Esophagus muscularis mucosa (tissue), 4 donors: ENCODE results near the gene ADAM22. TPM values are rescaled to one million over a fixed set of nuclear protein-coding genes. Genes with fewer than 3 reads are reported as not detected.

Experiments
- DNase-seq: peaks from one replicate; pipeline ENCODE4 v3.0.0-alpha.2; 2017; ENCODE audit errors: extremely low spot score
- H3K27ac ChIP-seq, 4 donors: fragments of 200-600 bp; sonication (generic); replicated peaks in 1 of 4; 1 replicate in 3 of 4; 2 replicates in 1 of 4; pipeline ENCODE4 v1.5.1; 2016 to 2019; ENCODE audit warnings: mild to moderate bottlenecking in 1 of 4
- H3K27me3 ChIP-seq, 4 donors: fragments of 200-600 bp; sonication (generic); one replicate each; pipeline versions ENCODE4 v1.5.1 to v1.6.0; 2016 to 2019
- H3K36me3 ChIP-seq, 4 donors: fragments of 200-600 bp; sonication (generic); one replicate each; pipeline ENCODE4 v1.5.1; 2016 to 2019
- H3K4me1 ChIP-seq, 4 donors: fragments of 200-600 bp; sonication (generic); one replicate each; pipeline ENCODE4 v1.5.1; 2016 to 2019
- H3K4me3 ChIP-seq, 4 donors: fragments of 200-600 bp; sonication (generic); 1 replicate in 2 of 4; 2 replicates in 2 of 4; pipeline ENCODE4 v1.5.1; 2016 to 2019; ENCODE audit warnings: mild to moderate bottlenecking in 4 of 4, moderate library complexity in 1 of 4
- H3K9me3 ChIP-seq, 4 donors: fragments of 200-600 bp; sonication (generic); 1 replicate in 3 of 4; 2 replicates in 1 of 4; pipeline ENCODE4 v1.5.1; 2016 to 2019
- EP300 ChIP-seq: sonication (generic); formaldehyde crosslinking; IDR thresholded peaks from one replicate; pipeline ENCODE4 v1.6.1; 2017; ENCODE audit warnings: antibody characterized with exemption
- POLR2A ChIP-seq: fragments of 450-650 bp; IDR thresholded peaks from one replicate; pipeline ENCODE4 v1.6.1; 2017; ENCODE audit warnings: antibody characterized with exemption, moderate library complexity, mild to moderate bottlenecking, low read depth
- POLR2AphosphoS5 ChIP-seq, 2 donors: sonication (generic); formaldehyde crosslinking; IDR thresholded peaks; one replicate each; pipeline ENCODE4 v1.6.1; 2017; ENCODE audit warnings: antibody characterized with exemption in 2 of 2
- WGBS: methylation state at CpG from one replicate; pipeline ENCODE4 v1.1.5; 2018; 5-methylcytosine and 5-hydroxymethylcytosine counted together
- intact Hi-C: fragments of 100-400 bp; cut with DNase I; formaldehyde crosslinking; loops from one replicate; pipeline ENCODE4 v1.15.1; 2023
- total RNA-seq, 4 donors: library from RNA; depleted of rRNA; stranded (reverse); fragments of >200 nt; gene quantifications; one replicate each; pipeline versions ENCODE4 v1.1.0 to v1.2.1, GENCODE V29; 2016
- TF ChIP-seq, protein P1 (sequence below), 3 experiments: fragments of 200-600 bp in 2 of 3; fragments of 450-650 bp in 1 of 3; sonication (generic) in 2 of 3; IDR thresholded peaks; one replicate each; pipeline ENCODE4 v1.5.1; 2017 to 2019; ENCODE audit warnings: antibody characterized with exemption in 3 of 3, mild to moderate bottlenecking in 2 of 3, moderate library complexity in 1 of 3

The ADAM22 gene
- total RNA-seq, 4 donors from 2014 or later: 1.0 to 3.3 (median 1.9) TPM

DNA sequence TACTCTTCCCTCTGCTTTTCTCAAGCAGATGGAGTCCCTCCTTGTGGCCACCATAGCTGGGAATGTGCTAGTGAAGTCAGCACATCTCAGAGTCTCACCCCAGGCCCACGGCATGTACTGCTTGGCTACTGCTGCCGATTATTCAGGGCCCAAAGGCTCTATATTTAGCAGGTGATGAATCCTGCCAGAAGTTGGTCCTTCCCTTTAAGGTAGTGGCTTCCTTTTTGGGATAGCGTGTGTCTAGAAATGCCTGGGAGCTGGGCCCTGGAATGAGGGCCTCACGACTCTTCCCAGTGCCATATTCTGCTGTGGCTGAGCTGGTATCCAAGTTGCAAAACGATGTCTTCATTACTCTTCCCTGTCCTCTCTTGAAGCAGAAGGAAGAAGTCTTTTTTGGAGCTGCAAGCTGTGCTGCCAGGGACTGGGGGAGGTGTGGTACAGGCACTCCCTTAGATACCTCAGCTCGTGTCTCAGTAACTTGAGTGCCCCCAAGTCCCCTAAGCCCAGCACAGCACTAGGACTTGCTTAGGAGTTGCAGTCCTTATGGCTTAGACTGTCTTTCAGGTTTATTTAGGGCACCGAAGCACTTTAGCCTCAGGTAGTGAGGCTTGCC is 100.1 kb downstream of the ADAM22 start:
- H3K36me3 ChIP-seq: no peaks in the 10 kb centered on the region
- H3K4me1 ChIP-seq: no peaks in the 10 kb centered on the region
- H3K27ac ChIP-seq: no peak overlapping the region
- H3K9me3 ChIP-seq: peaks cover 0 to 25% (median 19%) of the 10 kb centered on the region in 4 donors
- WGBS: 89% methylated on average over 7 of the region's 7 CpGs
- intact Hi-C loops: no loop called here
- peak; percentile 34 for DNase-seq
- H3K27me3 ChIP-seq: no peaks in the 10 kb centered on the region
- H3K4me3 ChIP-seq: no peak overlapping the region
- TF ChIP-seq POLR2AphosphoS5 (IDR thresholded peaks at IDR 0.05) (no peak), EP300 (no peak), POLR2A (no peak)
- TF ChIP-seq, protein P1, sequence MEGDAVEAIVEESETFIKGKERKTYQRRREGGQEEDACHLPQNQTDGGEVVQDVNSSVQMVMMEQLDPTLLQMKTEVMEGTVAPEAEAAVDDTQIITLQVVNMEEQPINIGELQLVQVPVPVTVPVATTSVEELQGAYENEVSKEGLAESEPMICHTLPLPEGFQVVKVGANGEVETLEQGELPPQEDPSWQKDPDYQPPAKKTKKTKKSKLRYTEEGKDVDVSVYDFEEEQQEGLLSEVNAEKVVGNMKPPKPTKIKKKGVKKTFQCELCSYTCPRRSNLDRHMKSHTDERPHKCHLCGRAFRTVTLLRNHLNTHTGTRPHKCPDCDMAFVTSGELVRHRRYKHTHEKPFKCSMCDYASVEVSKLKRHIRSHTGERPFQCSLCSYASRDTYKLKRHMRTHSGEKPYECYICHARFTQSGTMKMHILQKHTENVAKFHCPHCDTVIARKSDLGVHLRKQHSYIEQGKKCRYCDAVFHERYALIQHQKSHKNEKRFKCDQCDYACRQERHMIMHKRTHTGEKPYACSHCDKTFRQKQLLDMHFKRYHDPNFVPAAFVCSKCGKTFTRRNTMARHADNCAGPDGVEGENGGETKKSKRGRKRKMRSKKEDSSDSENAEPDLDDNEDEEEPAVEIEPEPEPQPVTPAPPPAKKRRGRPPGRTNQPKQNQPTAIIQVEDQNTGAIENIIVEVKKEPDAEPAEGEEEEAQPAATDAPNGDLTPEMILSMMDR (IDR thresholded peaks at IDR 0.05): no peak

DNA sequence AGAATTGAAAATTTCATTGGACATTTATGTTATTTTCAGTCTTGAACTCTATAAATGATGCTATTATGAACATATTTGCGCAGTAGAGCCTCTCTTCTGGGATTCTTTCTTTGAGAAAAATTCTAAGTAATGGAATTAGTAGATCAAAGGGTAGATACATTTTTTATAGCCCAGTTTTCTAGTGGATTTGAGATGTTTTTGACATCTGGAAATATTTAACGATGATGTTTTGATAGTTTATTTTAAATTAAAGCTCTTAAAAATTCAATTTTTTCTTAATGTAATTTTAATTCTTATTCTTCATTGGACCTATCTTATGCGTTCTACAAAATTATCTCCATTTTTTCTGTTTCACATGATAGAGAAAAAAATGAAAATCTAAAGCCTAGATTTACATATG is 103.0 kb downstream of the ADAM22 start:
- Histone ChIP-seq H3K36me3 (no peaks in the 10 kb centered on the region), H3K27me3 (no peaks in the 10 kb centered on the region), H3K27ac (no peak overlapping the region), H3K9me3 (peaks cover 0 to 3% (median 2%) of the 10 kb centered on the region in 4 donors), H3K4me1 (no peaks in the 10 kb centered on the region), H3K4me3 (no peak overlapping the region)
- TF ChIP-seq, protein P1 (IDR thresholded peaks at IDR 0.05): no peak
- TF ChIP-seq POLR2A (no peak), POLR2AphosphoS5 (IDR thresholded peaks at IDR 0.05) (no peak), EP300 (no peak)
- 83% methylated on average over 3 of the region's 3 CpGs for WGBS
- intact Hi-C loops: no loop called here
- DNase-seq: no peak

DNA sequence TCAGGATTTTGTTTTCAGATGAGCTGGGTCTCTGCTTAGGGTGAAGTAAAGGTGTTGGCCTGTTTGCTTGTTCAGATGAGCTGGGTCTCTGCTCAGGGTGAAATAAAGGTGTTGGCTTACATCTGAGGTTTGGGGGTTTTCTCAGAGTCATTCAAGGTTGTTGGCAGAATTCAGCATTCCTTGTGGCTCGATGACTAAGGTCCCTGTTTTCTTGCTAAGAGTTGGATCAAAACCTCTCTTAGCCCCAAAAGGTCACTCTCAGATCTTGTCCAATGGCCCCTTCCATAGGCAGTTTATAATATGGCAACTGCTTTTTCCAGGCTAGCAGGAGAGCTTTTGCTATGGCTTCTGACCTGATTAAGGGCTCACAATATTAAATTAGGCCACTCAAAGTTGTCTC is 106.6 kb downstream of the ADAM22 start:
- DNase-seq: no peak
- no peaks in the 10 kb centered on the region for H3K36me3 ChIP-seq
- H3K9me3 ChIP-seq: no peaks in the 10 kb centered on the region
- H3K27me3 ChIP-seq: no peaks in the 10 kb centered on the region
- no peaks in the 10 kb centered on the region for H3K4me1 ChIP-seq
- no peak overlapping the region for H3K4me3 ChIP-seq
- 86% methylated on average over 1 of the region's 1 CpG for whole genome bisulfite sequencing
- TF ChIP-seq POLR2A (no peak), POLR2AphosphoS5 (IDR thresholded peaks at IDR 0.05) (no peak), EP300 (no peak)
- TF ChIP-seq, protein P1 (IDR thresholded peaks at IDR 0.05): no peak
- H3K27ac ChIP-seq: no peak overlapping the region
- intact Hi-C loops: no loop called here

DNA sequence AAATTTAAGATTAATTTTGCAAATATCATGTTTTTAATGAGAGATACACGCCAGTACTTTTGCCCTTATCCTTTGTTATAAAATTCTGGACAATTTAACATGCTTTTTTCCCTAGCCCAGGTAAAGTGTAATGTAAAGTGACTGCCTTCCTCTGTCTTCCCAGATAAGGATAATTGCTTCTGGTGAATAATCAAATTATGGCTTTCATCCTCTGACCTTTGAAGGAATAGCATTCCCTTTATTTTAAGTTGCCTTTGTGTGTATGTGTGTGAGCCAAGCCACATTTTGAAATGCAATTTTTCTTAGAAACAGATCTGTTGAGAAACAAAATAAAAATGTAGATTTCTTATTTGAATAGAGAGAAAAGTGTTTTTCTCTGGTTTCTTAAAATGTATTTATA is 107.5 kb downstream of the ADAM22 start:
- H3K27ac ChIP-seq: no peak overlapping the region
- no peak overlapping the region for H3K4me3 ChIP-seq
- WGBS: 91% methylated on average over 1 of the region's 1 CpG
- intact Hi-C loops: no loop called here
- no peaks in the 10 kb centered on the region for H3K9me3 ChIP-seq
- H3K27me3 ChIP-seq: no peaks in the 10 kb centered on the region
- H3K4me1 ChIP-seq: no peaks in the 10 kb centered on the region
- no peak for TF ChIP-seq POLR2A
- TF ChIP-seq, protein P1 (IDR thresholded peaks at IDR 0.05): no peak
- no peak for TF ChIP-seq EP300
- TF ChIP-seq POLR2AphosphoS5 (IDR thresholded peaks at IDR 0.05): no peak
- no peak for DNase-seq
- H3K36me3 ChIP-seq: no peaks in the 10 kb centered on the region

DNA sequence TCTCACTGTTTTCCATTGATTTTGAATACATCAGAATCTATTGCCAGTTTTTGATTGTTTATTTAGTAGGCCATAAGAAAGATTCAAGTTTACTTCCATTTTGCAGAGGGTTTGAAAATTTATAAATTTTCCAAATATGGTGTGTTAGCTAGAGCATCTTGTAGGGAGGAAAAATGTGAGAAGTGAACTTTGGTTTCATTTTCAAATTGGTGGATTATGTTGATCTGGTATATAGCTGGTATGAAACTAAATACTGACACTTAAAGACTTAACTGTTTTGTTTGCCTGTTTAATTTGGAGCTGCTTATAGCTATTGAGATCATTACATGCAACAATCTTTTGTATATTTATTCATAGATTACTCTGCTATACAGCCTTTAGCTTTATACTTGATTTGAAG is 108.1 kb downstream of the ADAM22 start:
- Histone ChIP-seq H3K27ac (no peak overlapping the region), H3K9me3 (no peaks in the 10 kb centered on the region), H3K4me3 (no peak overlapping the region), H3K27me3 (no peaks in the 10 kb centered on the region), H3K36me3 (no peaks in the 10 kb centered on the region), H3K4me1 (no peaks in the 10 kb centered on the region)
- intact Hi-C loops: no loop called here
- DNase-seq: no peak
- TF ChIP-seq POLR2AphosphoS5 (IDR thresholded peaks at IDR 0.05): no peak
- no peak for TF ChIP-seq POLR2A
- TF ChIP-seq, protein P1 (IDR thresholded peaks at IDR 0.05): no peak
- TF ChIP-seq EP300: no peak
